Left hindlimb (tissue), 1 donor: Measurements from ENCODE around the gene KRIT1.

ENCODE experiments used
- DNase-seq: peaks from one replicate; pipeline ENCODE4 v3.0.0-alpha.2; 2018

KRIT1 gene

GRCh38 chr7:92150450-92151017, 95.2 kb downstream of the KRIT1 start:
- DNase-seq = no peak

GRCh38 chr7:92149736-92150239, 95.9 kb downstream of the KRIT1 start:
- DNase-seq = no peak
